CD4-positive, alpha-beta T cell treated with Interleukin-17A for 1 hour (primary cell): ENCODE data around the gene WNT6.
A peak's percentile ranks its signal among the peaks of the same experiment; 100 is the strongest.

ENCODE experiments used
- DNase-seq: peaks from one replicate; pipeline ENCODE4 v3.0.0-alpha.2; 2020

WNT6 gene

GRCh38 chr2:218878926-218879761 is 19.5 kb downstream of the WNT6 start:
- no peak for DNase-seq

- no peak for DNase-seq
Measured at GRCh38 chr2:218879776-218880101, 20.1 kb downstream of the WNT6 start.

- peak; percentile 90 for DNase-seq
Measured at GRCh38 chr2:218880102-218880858, 20.7 kb downstream of the WNT6 start, which contains the start of gene WNT10A. WNT10A (plus strand) TSS chr2:218880852; CDS start chr2:218880996, 144 bp downstream.

GRCh38 chr2:218880859-218881594 is 21.4 kb downstream of the WNT6 start:
- DNase-seq = no peak

- DNase-seq = no peak
Measured at GRCh38 chr2:218881744-218882460, 22.3 kb downstream of the WNT6 start.

DNA sequence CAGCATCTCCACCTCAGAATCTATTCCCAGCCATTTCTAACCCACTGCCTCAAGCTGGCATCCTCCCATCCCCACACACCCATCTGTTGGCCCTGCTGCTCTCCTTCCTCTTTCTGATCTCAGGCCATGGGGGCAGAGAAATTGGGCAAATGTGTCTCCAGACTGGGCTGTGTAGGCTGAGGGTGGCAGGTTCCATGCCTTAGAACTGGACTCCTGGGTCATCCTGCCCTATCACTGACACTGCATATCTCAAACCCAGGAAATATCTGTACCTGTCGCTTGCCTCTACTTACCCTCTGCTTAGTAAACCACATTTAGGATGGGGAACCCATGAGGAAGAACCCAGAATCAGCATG is 22.8 kb downstream of the WNT6 start:
- DNase-seq = no peak

- no peak for DNase-seq
Measured at GRCh38 chr2:218882866-218883366, 23.3 kb downstream of the WNT6 start.

DNA sequence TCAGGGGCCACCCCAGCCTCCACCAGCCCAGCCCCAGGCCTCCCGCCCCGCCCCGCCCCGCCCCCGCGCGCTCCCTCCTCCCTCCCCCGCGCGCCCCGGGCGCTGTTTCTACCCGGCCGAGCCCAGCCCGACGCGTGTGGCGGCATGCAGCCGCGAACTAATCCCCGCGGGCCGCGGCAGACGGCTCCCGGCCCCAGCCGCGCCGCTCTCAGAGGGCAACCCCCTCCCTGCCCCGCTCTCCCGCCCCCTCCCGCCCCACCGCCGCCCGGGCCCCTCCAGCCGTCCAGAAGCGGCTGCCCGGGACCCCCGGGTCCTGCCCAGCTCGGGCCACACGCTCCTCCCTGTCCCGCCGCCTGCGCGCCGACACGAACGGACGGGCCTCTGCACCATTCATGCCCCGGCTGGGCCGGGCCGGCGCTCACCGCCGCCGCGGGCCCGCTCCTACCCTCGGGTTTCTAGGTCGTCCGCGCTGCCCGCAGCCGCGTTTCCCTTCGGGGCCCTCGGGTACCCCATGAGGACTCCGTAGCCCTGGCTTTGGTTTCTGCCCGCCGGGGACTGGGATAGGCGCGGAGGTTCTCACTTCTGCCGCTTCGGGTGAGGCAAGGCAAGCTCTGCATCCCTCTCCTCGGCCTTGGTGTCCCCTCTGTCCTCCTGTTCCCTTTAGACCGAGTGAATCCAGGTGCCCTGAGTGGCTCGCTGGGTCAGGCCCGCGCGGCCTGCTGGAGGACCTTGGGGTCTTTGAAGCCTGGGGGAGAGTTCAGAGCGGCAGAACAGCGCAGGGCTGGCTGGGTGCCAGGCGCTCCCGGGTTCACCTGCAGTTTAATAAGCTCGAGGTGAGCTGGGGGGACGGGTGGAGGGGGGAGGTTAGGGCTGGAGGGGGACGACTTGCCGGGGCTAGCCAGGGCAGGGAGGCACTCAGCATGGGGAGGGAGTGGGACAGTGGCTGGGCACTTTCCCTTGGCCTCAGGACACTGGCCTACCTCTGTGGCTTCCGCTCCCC is 24.2 kb downstream of the WNT6 start:
- DNase-seq = peak; percentile 55

- DNase-seq = no peak
Measured at GRCh38 chr2:218884519-218884918, 24.9 kb downstream of the WNT6 start.

GRCh38 chr2:218885981-218886947 is 26.7 kb downstream of the WNT6 start:
- no peak for DNase-seq

DNA sequence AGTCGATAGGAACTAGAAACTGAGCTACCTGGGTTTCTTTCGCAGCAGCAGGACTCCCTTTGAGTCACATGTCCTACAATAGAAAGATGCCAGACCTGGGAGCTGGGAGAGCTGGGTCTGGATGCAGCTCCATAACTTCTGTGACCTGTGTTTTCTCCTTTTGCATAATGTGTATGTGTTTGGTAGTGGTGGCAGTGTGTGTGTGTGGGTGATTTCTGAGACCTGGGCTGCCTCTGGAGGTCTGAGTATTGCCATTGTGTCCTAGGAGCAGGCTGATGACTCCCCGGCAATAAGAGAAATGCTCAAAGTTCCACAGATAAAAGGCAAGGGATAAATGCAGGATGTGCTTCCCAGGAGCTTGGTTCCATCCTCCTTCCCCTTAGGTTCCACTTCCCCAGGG is 27.5 kb downstream of the WNT6 start:
- DNase-seq = no peak

DNA sequence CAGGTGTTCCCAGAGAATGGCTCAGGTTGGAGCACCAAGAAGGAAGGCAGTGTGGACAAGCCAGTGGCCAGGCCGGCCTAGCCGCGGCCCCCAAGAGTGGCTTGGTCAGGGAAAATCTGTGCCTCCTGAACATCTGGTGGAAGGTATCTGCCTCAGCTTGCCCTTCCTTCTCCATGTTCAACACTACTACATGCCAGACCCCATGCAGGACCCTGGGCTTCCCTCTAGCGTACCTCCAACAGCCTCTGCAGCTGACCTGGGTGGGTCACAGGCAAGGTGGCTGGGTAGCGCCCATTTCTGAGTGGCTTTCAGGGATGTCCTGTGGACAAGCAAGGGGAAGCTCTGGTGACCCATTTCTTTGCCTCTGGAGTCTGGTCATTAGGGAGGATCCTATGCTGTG is 28.7 kb downstream of the WNT6 start:
- no peak for DNase-seq

- DNase-seq = no peak
Measured at GRCh38 chr2:218889937-218890336, 30.3 kb downstream of the WNT6 start.

DNA sequence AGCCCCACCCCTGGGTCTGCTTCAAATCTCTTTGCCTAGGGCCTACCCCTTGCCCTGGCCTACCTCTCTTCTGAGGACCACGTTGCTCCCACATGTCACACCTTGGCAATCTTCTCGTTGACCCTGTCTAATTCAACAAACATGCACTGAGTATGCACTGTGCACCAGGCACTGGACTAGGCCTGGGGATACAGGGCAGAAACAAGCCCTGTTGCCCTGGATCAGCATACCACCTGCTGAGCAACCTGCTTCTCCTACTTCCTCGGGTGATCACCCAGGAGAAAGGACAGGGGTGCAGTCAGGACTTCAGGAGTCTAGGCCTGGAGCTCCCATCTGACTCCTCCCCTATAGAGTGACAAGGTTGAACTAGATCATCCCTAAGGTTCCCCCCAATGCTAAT is 30.8 kb downstream of the WNT6 start:
- no peak for DNase-seq

- DNase-seq = no peak
Measured at GRCh38 chr2:218891275-218892135, 31.9 kb downstream of the WNT6 start.

DNA sequence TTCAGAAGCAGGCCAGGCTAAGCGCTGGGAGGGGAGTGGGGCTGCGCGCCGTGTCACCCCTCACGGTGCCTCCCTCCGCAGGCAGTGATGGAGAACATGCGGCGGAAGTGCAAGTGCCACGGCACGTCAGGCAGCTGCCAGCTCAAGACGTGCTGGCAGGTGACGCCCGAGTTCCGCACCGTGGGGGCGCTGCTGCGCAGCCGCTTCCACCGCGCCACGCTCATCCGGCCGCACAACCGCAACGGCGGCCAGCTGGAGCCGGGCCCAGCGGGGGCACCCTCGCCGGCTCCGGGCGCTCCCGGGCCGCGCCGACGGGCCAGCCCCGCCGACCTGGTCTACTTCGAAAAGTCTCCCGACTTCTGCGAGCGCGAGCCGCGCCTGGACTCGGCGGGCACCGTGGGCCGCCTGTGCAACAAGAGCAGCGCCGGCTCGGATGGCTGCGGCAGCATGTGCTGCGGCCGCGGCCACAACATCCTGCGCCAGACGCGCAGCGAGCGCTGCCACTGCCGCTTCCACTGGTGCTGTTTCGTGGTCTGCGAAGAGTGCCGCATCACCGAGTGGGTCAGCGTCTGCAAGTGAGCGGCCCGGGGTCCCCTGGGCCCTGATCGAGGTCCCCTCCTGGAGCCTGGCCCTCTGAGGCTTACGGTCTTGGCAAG is 33.2 kb downstream of the WNT6 start:
- peak; percentile 89 for DNase-seq

- no peak for DNase-seq
Measured at GRCh38 chr2:218893349-218894150, 33.9 kb downstream of the WNT6 start.
